Upper lobe of left lung (tissue), 6 donors: Measurements from ENCODE around the gene LIG1. TPM values are rescaled to one million over a fixed set of nuclear protein-coding genes. Genes with fewer than 3 reads are reported as not detected.

ENCODE experiments used
- ATAC-seq, 2 donors: fragments of 200-7000 bp; cut with Tn5 transposase; one replicate each; pipeline ENCODE4 v1.9.1; 2022; ENCODE audit warnings: mild to moderate bottlenecking in 2 of 2, moderate library complexity in 2 of 2; ENCODE audit not compliant: low FRiP score in 2 of 2
- DNase-seq, 2 donors: peaks; one replicate each; pipeline ENCODE4 v3.0.0-alpha.2; 2019 to 2020
- H3K27ac ChIP-seq, 4 donors: fragments of 200-600 bp; sonication (generic); one replicate each; pipeline ENCODE4 v1.5.1; 2016 to 2019
- H3K27me3 ChIP-seq, 4 donors: fragments of 200-600 bp; sonication (generic); one replicate each; pipeline ENCODE4 v1.5.1; 2017 to 2019
- H3K36me3 ChIP-seq, 4 donors: fragments of 200-600 bp; sonication (generic); one replicate each; pipeline ENCODE4 v1.5.1; 2016 to 2019
- H3K4me1 ChIP-seq, 4 donors: fragments of 200-600 bp; sonication (generic); one replicate each; pipeline ENCODE4 v1.5.1; 2018 to 2019
- H3K4me3 ChIP-seq, 4 donors: fragments of 200-600 bp; sonication (generic); one replicate each; pipeline ENCODE4 v1.5.1; 2017 to 2019; ENCODE audit warnings: mild to moderate bottlenecking in 2 of 4, moderate library complexity in 1 of 4
- H3K9me3 ChIP-seq, 4 donors: fragments of 200-600 bp; sonication (generic); one replicate each; pipeline ENCODE4 v1.5.1; 2018 to 2019
- CTCF ChIP-seq, 6 experiments: fragments of 450-650 bp in 4 of 6; fragments of 200-600 bp in 2 of 6; sonication (generic) in 2 of 6; IDR thresholded peaks; one replicate each; pipeline ENCODE4 v1.5.1; 2016 to 2019; ENCODE audit warnings: antibody characterized with exemption in 6 of 6
- EP300 ChIP-seq, 4 donors: sonication (generic); formaldehyde crosslinking; IDR thresholded peaks; one replicate each; pipeline ENCODE4 v1.5.1; 2017; ENCODE audit warnings: antibody characterized with exemption in 4 of 4, control low read depth in 2 of 4
- POLR2A ChIP-seq, 4 donors: fragments of 450-650 bp; IDR thresholded peaks; one replicate each; pipeline ENCODE4 v1.5.1; 2016 to 2017; ENCODE audit warnings: antibody characterized with exemption in 4 of 4, mild to moderate bottlenecking in 2 of 4
- POLR2AphosphoS5 ChIP-seq, 2 donors: sonication (generic); formaldehyde crosslinking; IDR thresholded peaks; one replicate each; pipeline ENCODE4 v1.5.1; 2017; ENCODE audit warnings: antibody characterized with exemption in 2 of 2
- WGBS, 2 donors: methylation state at CpG; one replicate each; pipeline ENCODE4 v1.1.5; 2017 to 2018; 5-methylcytosine and 5-hydroxymethylcytosine counted together
- total RNA-seq, 6 donors: library from RNA; depleted of rRNA in 4 of 6; stranded (reverse); fragments of >200 nt in 4 of 6; gene quantifications; one replicate each; pipeline versions ENCODE4 v1.1.0 to v1.2.1, GENCODE V29; 2016 to 2021
- donor health status: DM: no; HTN: no; CAD: no; lungs with moderate emphysema.
- donor health status: DM: no; HTN: yes; CAD: no; lungs with severe emphysema.

The LIG1 gene
- total RNA-seq, 6 donors from 2014 or later = 11.4 to 113 (median 27.8) TPM

GRCh38 chr19:48147597-48148175 lies 22.5 kb downstream of the LIG1 start:
- peaks cover 0 to 44% (median 15%) of the 10 kb centered on the region in 4 donors for H3K36me3 ChIP-seq
- WGBS, 2 donors = 77 to 91% methylated on average over 4 of the region's 4 CpGs
- H3K4me1 ChIP-seq = peaks cover 0 to 3% (median 0%) of the 10 kb centered on the region in 4 donors
- DNase-seq = no peak
- no peak for ATAC-seq
- no peaks in the 10 kb centered on the region for H3K9me3 ChIP-seq
- H3K27ac ChIP-seq = no peak overlapping the region
- no peaks in the 10 kb centered on the region for H3K27me3 ChIP-seq
- H3K4me3 ChIP-seq = no peak overlapping the region
- TF ChIP-seq POLR2A (IDR thresholded peaks at IDR 0.05) (no peak), CTCF (IDR thresholded peaks at IDR 0.05) (no peak), POLR2AphosphoS5 (IDR thresholded peaks at IDR 0.05) (no peak), EP300 (IDR thresholded peaks at IDR 0.05) (no peak)

GRCh38 chr19:48139053-48139452 lies 31.1 kb downstream of the LIG1 start:
- no peak for ATAC-seq

GRCh38 chr19:48137411-48137810 lies 32.7 kb downstream of the LIG1 start:
- H3K9me3 ChIP-seq = no peaks in the 10 kb centered on the region
- H3K27me3 ChIP-seq = no peaks in the 10 kb centered on the region
- no peaks in the 10 kb centered on the region for H3K4me1 ChIP-seq
- peaks cover 0 to 11% (median 1%) of the 10 kb centered on the region in 4 donors for H3K36me3 ChIP-seq
- TF ChIP-seq POLR2A (IDR thresholded peaks at IDR 0.05) = no peak
- no peak for TF ChIP-seq POLR2AphosphoS5 (IDR thresholded peaks at IDR 0.05)
- TF ChIP-seq EP300 (IDR thresholded peaks at IDR 0.05) = no peak
- TF ChIP-seq CTCF (IDR thresholded peaks at IDR 0.05) = no peak
- no peak overlapping the region for H3K4me3 ChIP-seq
- ATAC-seq (no peak), DNase-seq (peak in 1 of 2 donors; percentile 75)
- no peak overlapping the region for H3K27ac ChIP-seq
- 87 to 97% methylated on average over 26 of the region's 26 CpGs for WGBS, 2 donors

More at GRCh38 chr19:48139053-48139452, 31.1 kb downstream of the LIG1 start:
- Histone ChIP-seq H3K36me3 (peaks cover 0 to 10% (median 3%) of the 10 kb centered on the region in 4 donors), H3K27me3 (no peaks in the 10 kb centered on the region), H3K9me3 (no peaks in the 10 kb centered on the region), H3K27ac (no peak overlapping the region), H3K4me3 (no peak overlapping the region), H3K4me1 (no peaks in the 10 kb centered on the region)
- no peak for DNase-seq
- TF ChIP-seq EP300 (IDR thresholded peaks at IDR 0.05) = no peak
- TF ChIP-seq POLR2A (IDR thresholded peaks at IDR 0.05) = no peak
- no peak for TF ChIP-seq CTCF (IDR thresholded peaks at IDR 0.05)
- no peak for TF ChIP-seq POLR2AphosphoS5 (IDR thresholded peaks at IDR 0.05)
- WGBS, 2 donors = 91 to 100% methylated on average over 4 to 6 of the region's 6 CpGs

- Histone ChIP-seq H3K27me3 (no peaks in the 10 kb centered on the region), H3K27ac (no peak overlapping the region), H3K36me3 (peaks cover 0 to 11% (median 4%) of the 10 kb centered on the region in 4 donors), H3K4me1 (no peaks in the 10 kb centered on the region), H3K9me3 (no peaks in the 10 kb centered on the region), H3K4me3 (no peak overlapping the region)
- TF ChIP-seq EP300 (IDR thresholded peaks at IDR 0.05) = no peak
- TF ChIP-seq CTCF (IDR thresholded peaks at IDR 0.05) = no peak
- TF ChIP-seq POLR2AphosphoS5 (IDR thresholded peaks at IDR 0.05) = no peak
- TF ChIP-seq POLR2A (IDR thresholded peaks at IDR 0.05) = no peak
- DNase-seq (no peak), ATAC-seq (no peak)
- WGBS, 2 donors = 100% methylated on average over 4 of the region's 4 CpGs; no CpG with 5 or more reads in 1 of the 2 donors
These were observed 33.6 kb downstream of the LIG1 start for GRCh38 chr19:48136547-48136946.

- Histone ChIP-seq H3K36me3 (peaks cover 0 to 18% (median 9%) of the 10 kb centered on the region in 4 donors), H3K27me3 (no peaks in the 10 kb centered on the region), H3K9me3 (no peaks in the 10 kb centered on the region), H3K27ac (no peak overlapping the region), H3K4me1 (no peaks in the 10 kb centered on the region), H3K4me3 (no peak overlapping the region)
- TF ChIP-seq EP300 (IDR thresholded peaks at IDR 0.05) (no peak), POLR2AphosphoS5 (IDR thresholded peaks at IDR 0.05) (no peak), CTCF (IDR thresholded peaks at IDR 0.05) (no peak), POLR2A (IDR thresholded peaks at IDR 0.05) (no peak)
- ATAC-seq (no peak), DNase-seq (no peak)
- WGBS, 2 donors = 80 to 85% methylated on average over 8 of the region's 8 CpGs
These were observed 34.7 kb downstream of the LIG1 start for GRCh38 chr19:48135411-48135810.
